K562 (cell line): ENCODE data around the gene ILF3. TPM values are rescaled to one million over a fixed set of nuclear protein-coding genes. Genes with fewer than 3 reads are reported as not detected.

Experiments used
- BHLHE40 ChIP-seq: IDR thresholded peaks from 2 replicates; pipeline ENCODE4 v1.6.1; 2011; ENCODE audit warnings: low read length, improper control_type of control experiment
- E2F3 ChIP-seq: fragments of 250-450 bp; sonication (Bioruptor Pico); IDR thresholded peaks from 2 replicates; pipeline ENCODE4 v1.4.0; 2020; ENCODE audit warnings: mild to moderate bottlenecking
- HNRNPL ChIP-seq: fragments of 200-400 bp; formaldehyde crosslinking; IDR thresholded peaks from 2 replicates; pipeline ENCODE4 v1.6.1; 2017; ENCODE audit warnings: low read depth, mild to moderate bottlenecking, low read length
- LARP7 ChIP-seq: fragments of 450-650 bp; IDR thresholded peaks from 2 replicates; pipeline ENCODE4 v1.6.1; 2016
- PTRF ChIP-seq: fragments of 450-650 bp; IDR thresholded peaks from 2 replicates; pipeline ENCODE4 v1.6.1; 2016; ENCODE audit warnings: mild to moderate bottlenecking, missing genetic modification characterization, missing compliant biosample characterization
- SMAD4 ChIP-seq: fragments of 250-450 bp; sonication (Bioruptor Pico); conservative IDR thresholded peaks from 2 replicates; pipeline ENCODE4 v1.8.0; 2021; ENCODE audit warnings: inconsistent platforms, mild to moderate bottlenecking, moderate library complexity
- TEAD1 ChIP-seq, 2 experiments: fragments of 450-650 bp in 1 of 2; sonication (generic) in 1 of 2; formaldehyde crosslinking; IDR thresholded peaks; 2 replicates each; pipeline versions ENCODE4 v1.4.0 to v1.8.0; 2020 to 2022; ENCODE audit warnings: mild to moderate bottlenecking in 2 of 2, missing genetic modification reagents in 1 of 2
- ZNF174 ChIP-seq: fragments of 250-450 bp; sonication (Bioruptor Pico); IDR thresholded peaks from 2 replicates; pipeline ENCODE4 v1.4.0; 2020; ENCODE audit warnings: mild to moderate bottlenecking
- ZNF274 ChIP-seq: IDR thresholded peaks from 2 replicates; pipeline ENCODE4 v1.6.1; 2011; ENCODE audit warnings: low read depth, mild to moderate bottlenecking, low read length, moderate library complexity, borderline replicate concordance
- polyA plus RNA-seq, 8 experiments: library from polyadenylated mRNA; depleted of rRNA in 4 of 8; stranded (reverse) in 5 of 8; unstranded in 3 of 8; fragments of >200 nt; fragmentation: Nextera tagmentation in 2 of 8; fragmentation: Illumina TruSeq in 1 of 8; extraction: Ambion mirVana in 2 of 8; extraction: Trizol in 1 of 8; gene quantifications; 2 replicates each; pipeline versions ENCODE4 v1.2.1 to v1.2.3, GENCODE V29; 2011 to 2014; ENCODE audit warnings: inconsistent platforms in 1 of 8, missing spikeins in 1 of 8
- total RNA-seq, 7 experiments: library from RNA; depleted of rRNA in 6 of 7; stranded (reverse); fragments of >200 nt in 6 of 7; fragmentation: Illumina TruSeq in 2 of 7; extraction: Trizol in 2 of 7; gene quantifications; 2 replicates each; pipeline versions ENCODE4 v1.2.1 to v1.2.3, GENCODE V29; 2011 to 2021; ENCODE audit warnings: low replicate concordance in 1 of 7
- TF ChIP-seq, protein P1 (sequence below): fragments of 450-650 bp; conservative IDR thresholded peaks from 2 replicates; pipeline ENCODE4 v1.6.1; 2016; ENCODE audit warnings: missing genetic modification characterization, low read depth, mild to moderate bottlenecking, control low read depth, missing compliant biosample characterization
- TF ChIP-seq, protein P2 (sequence below), 2 experiments: fragments of 450-650 bp in 1 of 2; sonication (generic) in 1 of 2; formaldehyde crosslinking in 1 of 2; IDR thresholded peaks in 1 of 2; conservative IDR thresholded peaks in 1 of 2; 2 replicates each; pipeline versions ENCODE4 v1.6.1 to v1.8.1; 2016 to 2023; ENCODE audit warnings: mild to moderate bottlenecking in 2 of 2, moderate library complexity in 2 of 2, inconsistent platforms in 1 of 2, missing genetic modification reagents in 1 of 2
- TF ChIP-seq, protein P3 (sequence below): sonication (generic); formaldehyde crosslinking; IDR thresholded peaks from 2 replicates; pipeline ENCODE4 v1.8.0; 2022; ENCODE audit warnings: mild to moderate bottlenecking, missing genetic modification reagents
- TF ChIP-seq, protein P4 (sequence below), 2 experiments: IDR thresholded peaks; 2 replicates each; pipeline ENCODE4 v1.6.1; 2011; ENCODE audit warnings: borderline replicate concordance in 1 of 2, control low read depth in 1 of 2, low read depth in 1 of 2, low read length in 1 of 2, mild to moderate bottlenecking in 1 of 2, mixed read lengths in 1 of 2, moderate library complexity in 1 of 2; ENCODE audit not compliant: insufficient read depth in 1 of 2, insufficient read length in 1 of 2, poor library complexity in 1 of 2, severe bottlenecking in 1 of 2; ENCODE audit errors: extremely low read depth in 1 of 2

ILF3 gene
- total and polyA plus RNA-seq, 9 of the 15 experiments (the other 6 are each of a cell fraction or from before 2014, with no cell fraction given) = 26.0 to 453 (median 175) TPM

DNA sequence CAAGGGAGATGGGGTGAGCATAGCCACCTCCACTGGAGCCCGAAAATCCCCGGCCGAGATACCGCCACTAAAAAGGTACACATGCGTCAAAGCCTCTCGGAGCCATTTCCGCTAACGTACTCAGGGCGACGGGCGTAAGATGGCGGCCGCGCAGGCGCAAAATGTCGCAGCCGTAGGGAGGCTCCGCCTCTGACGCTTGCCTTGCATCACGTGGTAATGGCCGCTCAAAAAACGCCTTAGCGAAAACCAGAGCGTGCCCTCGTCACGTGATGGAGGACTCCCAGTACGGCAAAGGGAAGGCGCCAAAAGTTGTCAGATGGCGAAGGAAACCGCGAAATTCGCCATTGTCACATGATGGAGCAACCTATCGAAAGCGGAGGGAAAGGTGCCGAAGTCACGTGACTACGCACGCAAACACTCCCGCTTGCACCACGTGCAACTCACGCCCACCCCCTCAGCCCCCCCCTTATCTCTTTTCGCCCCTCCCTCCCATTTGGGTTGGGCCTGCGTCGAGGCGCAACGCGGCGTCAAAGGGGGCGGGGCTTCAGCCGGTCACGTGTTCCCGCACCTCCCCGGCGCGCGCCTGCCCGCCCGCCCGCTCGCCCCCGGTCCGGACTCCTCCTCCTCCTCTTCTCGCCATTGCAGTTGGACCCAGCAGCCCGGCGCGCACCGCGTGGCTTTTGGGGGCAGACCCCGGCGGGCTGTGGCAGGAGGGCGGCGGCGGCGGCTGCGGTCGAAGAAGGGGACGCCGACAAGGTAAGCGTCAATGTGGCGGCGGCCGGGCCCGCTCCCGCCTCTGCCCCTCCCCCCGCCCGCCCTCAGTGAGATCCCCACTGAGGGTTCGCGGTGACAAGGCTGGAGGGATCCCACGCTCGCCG, at the start of gene ILF3 (continued):
- peak; percentile 82 for TF ChIP-seq E2F3 (CRISPR knock-in tag)
- TF ChIP-seq BHLHE40 = peak; percentile 97
- TF ChIP-seq PTRF (tag) = no peak
- no peak for TF ChIP-seq ZNF174
- no peak for TF ChIP-seq HNRNPL
- TF ChIP-seq ZNF274 = no peak
- TF ChIP-seq, protein P1, sequence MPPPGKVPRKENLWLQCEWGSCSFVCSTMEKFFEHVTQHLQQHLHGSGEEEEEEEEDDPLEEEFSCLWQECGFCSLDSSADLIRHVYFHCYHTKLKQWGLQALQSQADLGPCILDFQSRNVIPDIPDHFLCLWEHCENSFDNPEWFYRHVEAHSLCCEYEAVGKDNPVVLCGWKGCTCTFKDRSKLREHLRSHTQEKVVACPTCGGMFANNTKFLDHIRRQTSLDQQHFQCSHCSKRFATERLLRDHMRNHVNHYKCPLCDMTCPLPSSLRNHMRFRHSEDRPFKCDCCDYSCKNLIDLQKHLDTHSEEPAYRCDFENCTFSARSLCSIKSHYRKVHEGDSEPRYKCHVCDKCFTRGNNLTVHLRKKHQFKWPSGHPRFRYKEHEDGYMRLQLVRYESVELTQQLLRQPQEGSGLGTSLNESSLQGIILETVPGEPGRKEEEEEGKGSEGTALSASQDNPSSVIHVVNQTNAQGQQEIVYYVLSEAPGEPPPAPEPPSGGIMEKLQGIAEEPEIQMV (tag) = no peak
- TF ChIP-seq, protein P2, sequence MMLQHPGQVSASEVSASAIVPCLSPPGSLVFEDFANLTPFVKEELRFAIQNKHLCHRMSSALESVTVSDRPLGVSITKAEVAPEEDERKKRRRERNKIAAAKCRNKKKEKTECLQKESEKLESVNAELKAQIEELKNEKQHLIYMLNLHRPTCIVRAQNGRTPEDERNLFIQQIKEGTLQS (IDR thresholded peaks at IDR 0.05) = peak; percentile 85
- TF ChIP-seq, protein P2 (CRISPR knock-in tag; conservative IDR thresholded peaks at IDR 0.05) = peak; percentile 46
- TF ChIP-seq, protein P3, sequence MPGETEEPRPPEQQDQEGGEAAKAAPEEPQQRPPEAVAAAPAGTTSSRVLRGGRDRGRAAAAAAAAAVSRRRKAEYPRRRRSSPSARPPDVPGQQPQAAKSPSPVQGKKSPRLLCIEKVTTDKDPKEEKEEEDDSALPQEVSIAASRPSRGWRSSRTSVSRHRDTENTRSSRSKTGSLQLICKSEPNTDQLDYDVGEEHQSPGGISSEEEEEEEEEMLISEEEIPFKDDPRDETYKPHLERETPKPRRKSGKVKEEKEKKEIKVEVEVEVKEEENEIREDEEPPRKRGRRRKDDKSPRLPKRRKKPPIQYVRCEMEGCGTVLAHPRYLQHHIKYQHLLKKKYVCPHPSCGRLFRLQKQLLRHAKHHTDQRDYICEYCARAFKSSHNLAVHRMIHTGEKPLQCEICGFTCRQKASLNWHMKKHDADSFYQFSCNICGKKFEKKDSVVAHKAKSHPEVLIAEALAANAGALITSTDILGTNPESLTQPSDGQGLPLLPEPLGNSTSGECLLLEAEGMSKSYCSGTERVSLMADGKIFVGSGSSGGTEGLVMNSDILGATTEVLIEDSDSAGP (CRISPR knock-in tag) = 0 out of 2 replicates have a peak, but pooled peaks have one; percentile 71
- TF ChIP-seq, protein P4, sequence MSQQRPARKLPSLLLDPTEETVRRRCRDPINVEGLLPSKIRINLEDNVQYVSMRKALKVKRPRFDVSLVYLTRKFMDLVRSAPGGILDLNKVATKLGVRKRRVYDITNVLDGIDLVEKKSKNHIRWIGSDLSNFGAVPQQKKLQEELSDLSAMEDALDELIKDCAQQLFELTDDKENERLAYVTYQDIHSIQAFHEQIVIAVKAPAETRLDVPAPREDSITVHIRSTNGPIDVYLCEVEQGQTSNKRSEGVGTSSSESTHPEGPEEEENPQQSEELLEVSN (IDR thresholded peaks at IDR 0.05; ENCODE audit: borderline replicate concordance in 1 of 2, extremely low read depth in 1 of 2, insufficient read depth in 1 of 2, insufficient read length in 1 of 2, low read depth in 1 of 2, low read length in 1 of 2, poor library complexity in 1 of 2, severe bottlenecking in 1 of 2) = peak; percentile 95 to 97
- TF ChIP-seq TEAD1 (CRISPR knock-in tag; IDR thresholded peaks at IDR 0.05) = peak; percentile 33 to 88; a peak in 3 of 4 replicates
- TF ChIP-seq SMAD4 (CRISPR knock-in tag) = peak; percentile 58; the same call in 1 of the 2 replicates
- TF ChIP-seq LARP7 = no peak
